WTC11 (cell line): Measurements from ENCODE around the gene SLX4. TPM values are rescaled to one million over a fixed set of nuclear protein-coding genes. Genes with fewer than 3 reads are reported as not detected.

Source experiments
- ATAC-seq: fragments of 200-7000 bp; cut with Tn5 transposase; 2 replicates; pipeline ENCODE4 v1.10.0; 2021; ENCODE audit warnings: mild to moderate bottlenecking, moderate library complexity
- CTCF ChIA-PET: fragments of 300-600 bp; sonication (Branson Sonifier 250); formaldehyde crosslinking; loops from one replicate; lab custom pipeline; 2021; ENCODE audit warnings: antibody characterized with exemption; lab: Charles Lee
- POLR2A ChIA-PET: fragments of 350-600 bp; sonication (Branson Sonifier 250); formaldehyde crosslinking; loops from one replicate; lab custom pipeline; 2021; ENCODE audit warnings: antibody characterized with exemption; lab: Charles Lee
- DNase-seq: peaks from one replicate; pipeline ENCODE4 v3.0.0; 2021; ENCODE audit warnings: low spot score
- H3K27ac Mint-ChIP-seq: 2 replicates; pipeline ENCODE4 v1.8.0; 2021; ENCODE audit warnings: mixed read lengths
- H3K27me3 Mint-ChIP-seq: 2 replicates; pipeline ENCODE4 v1.8.0; 2021; ENCODE audit warnings: low read depth, mild to moderate bottlenecking, moderate library complexity, mixed read lengths
- H3K36me3 Mint-ChIP-seq: 2 replicates; pipeline ENCODE4 v1.8.0; 2021; ENCODE audit warnings: mixed read lengths
- H3K4me1 Mint-ChIP-seq: 2 replicates; pipeline ENCODE4 v1.8.0; 2022; ENCODE audit warnings: mixed read lengths
- H3K4me3 Mint-ChIP-seq: 2 replicates; pipeline ENCODE4 v1.8.0; 2021; ENCODE audit warnings: mild to moderate bottlenecking, moderate library complexity, mixed read lengths
- H3K9me3 Mint-ChIP-seq: 2 replicates; pipeline ENCODE4 v1.8.0; 2021; ENCODE audit warnings: mixed read lengths
- ATF3 ChIP-seq: sonication (generic); formaldehyde crosslinking; conservative IDR thresholded peaks from 2 replicates; pipeline ENCODE4 v1.8.1; 2022; ENCODE audit warnings: mild to moderate bottlenecking, missing genetic modification reagents
- CTCF ChIP-seq: fragments of 200-600 bp; IDR thresholded peaks from 2 replicates; pipeline ENCODE4 v1.8.0; 2022; ENCODE audit warnings: antibody characterized with exemption
- EMX1 ChIP-seq: fragments of 250-450 bp; sonication (Bioruptor Pico); IDR thresholded peaks from 2 replicates; pipeline ENCODE4 v1.8.0; 2021; ENCODE audit warnings: mild to moderate bottlenecking
- GTF2I ChIP-seq: fragments of 250-450 bp; sonication (Bioruptor Pico); conservative IDR thresholded peaks from 2 replicates; pipeline ENCODE4 v1.4.0; 2021; ENCODE audit warnings: mild to moderate bottlenecking
- MAX ChIP-seq: sonication (generic); formaldehyde crosslinking; IDR thresholded peaks from 2 replicates; pipeline ENCODE4 v1.8.0; 2022; ENCODE audit warnings: mild to moderate bottlenecking, missing genetic modification reagents
- MYBL2 ChIP-seq: sonication (generic); formaldehyde crosslinking; IDR thresholded peaks from 2 replicates; pipeline ENCODE4 v1.8.1; 2023; ENCODE audit warnings: mild to moderate bottlenecking, moderate library complexity, missing genetic modification reagents
- NFE2L1 ChIP-seq: sonication (generic); formaldehyde crosslinking; IDR thresholded peaks from 2 replicates; pipeline ENCODE4 v1.8.1; 2023; ENCODE audit warnings: missing genetic modification reagents
- NR3C1 ChIP-seq: sonication (generic); formaldehyde crosslinking; conservative IDR thresholded peaks from 2 replicates; pipeline ENCODE4 v1.8.1; 2023; ENCODE audit warnings: low read depth, mild to moderate bottlenecking, missing genetic modification reagents
- PRDM15 ChIP-seq: sonication (generic); formaldehyde crosslinking; IDR thresholded peaks from 2 replicates; pipeline ENCODE4 v1.8.0; 2022; ENCODE audit warnings: missing genetic modification reagents
- PREB ChIP-seq: sonication (generic); formaldehyde crosslinking; IDR thresholded peaks from 2 replicates; pipeline ENCODE4 v1.8.1; 2022; ENCODE audit warnings: mild to moderate bottlenecking, missing genetic modification reagents, moderate library complexity, borderline replicate concordance
- SOX15 ChIP-seq: fragments of 250-450 bp; sonication (Bioruptor Pico); IDR thresholded peaks from 2 replicates; pipeline ENCODE4 v1.9.0; 2021; ENCODE audit warnings: mild to moderate bottlenecking
- TEAD1 ChIP-seq: sonication (generic); formaldehyde crosslinking; IDR thresholded peaks from 2 replicates; pipeline ENCODE4 v1.8.0; 2022; ENCODE audit warnings: mild to moderate bottlenecking, missing genetic modification reagents
- TP53 ChIP-seq: sonication (generic); formaldehyde crosslinking; IDR thresholded peaks from 2 replicates; pipeline ENCODE4 v1.8.1; 2023; ENCODE audit warnings: mild to moderate bottlenecking, missing genetic modification reagents
- ZNF281 ChIP-seq: sonication (generic); formaldehyde crosslinking; IDR thresholded peaks from 2 replicates; pipeline ENCODE4 v1.8.0; 2023; ENCODE audit warnings: mild to moderate bottlenecking, missing genetic modification reagents
- ZNF671 ChIP-seq: fragments of 250-450 bp; sonication (Bioruptor Pico); IDR thresholded peaks from 2 replicates; pipeline ENCODE4 v1.8.0; 2021; ENCODE audit warnings: mild to moderate bottlenecking
- total RNA-seq: library from RNA; stranded (reverse); gene quantifications from 3 replicates; pipeline ENCODE4 v1.2.3, GENCODE V29; 2021
- TF ChIP-seq, protein P1 (sequence below): sonication (generic); formaldehyde crosslinking; IDR thresholded peaks from 2 replicates; pipeline ENCODE4 v1.8.1; 2022; ENCODE audit warnings: low read depth, mild to moderate bottlenecking, moderate library complexity, missing genetic modification reagents, borderline replicate concordance
- TF ChIP-seq, protein P2 (sequence below): sonication (generic); formaldehyde crosslinking; IDR thresholded peaks from 2 replicates; pipeline ENCODE4 v1.8.1; 2022; ENCODE audit warnings: low read depth, missing genetic modification reagents, borderline replicate concordance

Gene SLX4
- total RNA-seq, 1 experiment from 2014 or later: 16.7 TPM

DNA sequence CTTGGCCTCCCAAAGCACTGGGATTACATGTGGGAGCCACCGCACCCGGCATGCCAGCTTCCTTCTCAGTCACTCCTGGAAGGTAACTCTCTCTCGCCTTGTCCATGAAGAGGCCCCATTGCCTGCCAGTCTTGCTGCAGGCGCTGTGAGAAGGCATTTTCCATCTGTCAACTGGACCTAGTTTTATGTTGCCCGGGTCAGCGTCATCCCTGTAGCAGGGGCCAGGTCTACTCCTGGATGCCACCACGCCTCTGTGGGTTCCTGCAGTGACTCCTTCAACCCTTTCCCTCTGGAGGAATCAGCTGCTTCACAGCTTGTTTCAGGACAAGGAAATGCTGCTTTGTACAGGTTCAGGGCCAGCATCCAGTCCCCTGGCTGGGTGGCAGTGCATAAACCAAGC lies 31.6 kb downstream of the SLX4 start:
- Mint-ChIP-seq H3K4me3 (no peak overlapping the region), H3K27ac (no peak overlapping the region), H3K9me3 (no peaks in the 10 kb centered on the region), H3K4me1 (peaks cover 9% of the 10 kb centered on the region), H3K27me3 (no peaks in the 10 kb centered on the region), H3K36me3 (peaks cover 17% of the 10 kb centered on the region)
- no peak for DNase-seq
- no peak for ATAC-seq
- CTCF ChIA-PET: no interaction called here
- POLR2A ChIA-PET: no interaction called here
- no peak for TF ChIP-seq ZNF671 (CRISPR knock-in tag)
- no peak for TF ChIP-seq EMX1 (CRISPR knock-in tag)
- no peak for TF ChIP-seq ZNF281 (CRISPR knock-in tag)
- no peak for TF ChIP-seq NFE2L1 (CRISPR knock-in tag)
- TF ChIP-seq PRDM15 (CRISPR knock-in tag): no peak
- no peak for TF ChIP-seq MYBL2 (CRISPR knock-in tag)
- no peak for TF ChIP-seq TEAD1
- TF ChIP-seq PREB (CRISPR knock-in tag): no peak
- TF ChIP-seq NR3C1 (CRISPR knock-in tag): no peak
- TF ChIP-seq SOX15 (CRISPR knock-in tag): no peak
- TF ChIP-seq, protein P1, sequence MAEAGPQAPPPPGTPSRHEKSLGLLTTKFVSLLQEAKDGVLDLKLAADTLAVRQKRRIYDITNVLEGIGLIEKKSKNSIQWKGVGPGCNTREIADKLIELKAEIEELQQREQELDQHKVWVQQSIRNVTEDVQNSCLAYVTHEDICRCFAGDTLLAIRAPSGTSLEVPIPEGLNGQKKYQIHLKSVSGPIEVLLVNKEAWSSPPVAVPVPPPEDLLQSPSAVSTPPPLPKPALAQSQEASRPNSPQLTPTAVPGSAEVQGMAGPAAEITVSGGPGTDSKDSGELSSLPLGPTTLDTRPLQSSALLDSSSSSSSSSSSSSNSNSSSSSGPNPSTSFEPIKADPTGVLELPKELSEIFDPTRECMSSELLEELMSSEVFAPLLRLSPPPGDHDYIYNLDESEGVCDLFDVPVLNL (CRISPR knock-in tag): no peak
- TF ChIP-seq ATF3 (CRISPR knock-in tag): no peak

- DNase-seq (no peak), ATAC-seq (peak; percentile 51)
- peaks cover 8% of the 10 kb centered on the region for H3K36me3 Mint-ChIP-seq
- POLR2A ChIA-PET: no interaction called here
- H3K4me3 Mint-ChIP-seq: 0 out of 2 replicates have a peak overlapping the region, but pooled peaks have one; percentile 12
- no peaks in the 10 kb centered on the region for H3K27me3 Mint-ChIP-seq
- H3K4me1 Mint-ChIP-seq: peaks cover 9% of the 10 kb centered on the region
- peak overlapping the region; percentile 83; the same call in 1 of the 2 replicates for H3K27ac Mint-ChIP-seq
- CTCF ChIA-PET: no interaction called here
- H3K9me3 Mint-ChIP-seq: no peaks in the 10 kb centered on the region
- no peak for TF ChIP-seq TP53
- TF ChIP-seq, protein P2, sequence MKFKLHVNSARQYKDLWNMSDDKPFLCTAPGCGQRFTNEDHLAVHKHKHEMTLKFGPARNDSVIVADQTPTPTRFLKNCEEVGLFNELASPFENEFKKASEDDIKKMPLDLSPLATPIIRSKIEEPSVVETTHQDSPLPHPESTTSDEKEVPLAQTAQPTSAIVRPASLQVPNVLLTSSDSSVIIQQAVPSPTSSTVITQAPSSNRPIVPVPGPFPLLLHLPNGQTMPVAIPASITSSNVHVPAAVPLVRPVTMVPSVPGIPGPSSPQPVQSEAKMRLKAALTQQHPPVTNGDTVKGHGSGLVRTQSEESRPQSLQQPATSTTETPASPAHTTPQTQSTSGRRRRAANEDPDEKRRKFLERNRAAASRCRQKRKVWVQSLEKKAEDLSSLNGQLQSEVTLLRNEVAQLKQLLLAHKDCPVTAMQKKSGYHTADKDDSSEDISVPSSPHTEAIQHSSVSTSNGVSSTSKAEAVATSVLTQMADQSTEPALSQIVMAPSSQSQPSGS (CRISPR knock-in tag): no peak
- no peak for TF ChIP-seq CTCF
- TF ChIP-seq ZNF281 (CRISPR knock-in tag): no peak
- TF ChIP-seq MAX (CRISPR knock-in tag): no peak
- no peak; the same call in 1 of the 2 replicates for TF ChIP-seq GTF2I (CRISPR knock-in tag)
These were observed 32.5 kb downstream of the SLX4 start for GRCh38 chr16:3578610-3579551.
